HG03571 (cell line): Measurements from ENCODE around the gene ITGA8.
"Not testable (repeated sequence)": the region's sequence is repeated elsewhere in the genome, so short reads cannot be mapped to it uniquely, and the experiment has no call there.

ENCODE experiments used
- ATAC-seq: cut with Tn5 transposase; IDR thresholded peaks from one replicate; pipeline ENCODE4 v1.9.1; 2021; ENCODE audit not compliant: unreplicated experiment

The ITGA8 gene

DNA sequence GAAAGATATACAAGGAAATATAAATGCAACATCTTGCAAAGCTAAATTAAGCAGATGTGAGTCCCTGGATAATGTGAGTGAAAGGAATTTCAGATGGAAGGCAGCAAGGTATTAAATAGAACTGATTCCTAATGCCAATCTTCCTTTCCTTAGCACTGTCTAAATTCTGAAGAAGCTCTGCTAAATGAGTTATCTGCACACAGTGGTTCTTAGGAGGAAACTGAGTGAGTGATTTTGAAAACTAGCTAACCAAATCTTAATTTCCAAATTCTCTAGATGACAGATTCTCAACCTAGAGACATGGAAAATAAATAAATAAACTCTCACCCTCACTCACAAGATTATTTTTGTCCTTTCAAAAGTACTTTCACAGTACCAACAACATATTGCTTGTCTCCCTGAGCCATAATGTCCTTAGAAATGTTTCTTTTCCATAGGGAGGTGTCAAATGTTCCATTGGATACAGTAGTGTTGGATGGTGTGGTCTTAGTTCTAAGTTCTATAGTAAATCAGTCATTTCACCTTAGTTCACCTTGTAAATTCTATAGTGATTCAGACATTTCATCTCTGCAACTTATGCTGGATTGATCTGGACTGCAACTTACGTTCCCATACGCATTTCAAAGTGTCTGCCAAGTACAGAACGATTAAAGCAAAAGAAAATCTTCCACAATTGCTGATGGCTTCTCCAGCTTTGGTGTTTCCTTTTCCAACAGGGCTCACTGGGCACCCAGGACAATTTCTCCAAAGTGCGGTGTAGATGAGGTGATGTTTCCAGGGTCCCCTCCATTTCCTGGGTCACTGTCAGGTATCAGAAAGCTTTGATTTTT, 203.3 kb downstream of the ITGA8 start:
- no peak for ATAC-seq

DNA sequence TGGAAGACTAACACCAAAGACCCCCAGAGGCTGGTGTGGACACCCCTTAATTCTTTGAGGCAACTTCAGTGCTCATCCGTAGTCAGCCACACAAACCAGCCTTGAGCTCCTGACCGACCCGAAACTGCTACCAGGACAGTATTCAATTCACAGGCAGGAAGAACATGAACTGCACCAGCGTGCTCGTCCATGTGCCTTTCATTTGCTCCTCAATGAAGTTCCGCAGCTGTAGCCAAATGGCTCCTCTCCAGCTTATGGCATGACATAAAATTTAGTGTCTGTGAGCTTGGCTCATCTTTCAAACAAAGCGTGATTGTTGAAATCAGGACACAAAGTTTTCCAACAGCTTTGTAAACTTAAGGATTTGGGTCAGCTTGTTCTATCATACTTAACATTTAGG, 204.5 kb downstream of the ITGA8 start:
- no peak for ATAC-seq

GRCh38 chr10:15510963-15511362, 208.8 kb downstream of the ITGA8 start:
- ATAC-seq: no peak

DNA sequence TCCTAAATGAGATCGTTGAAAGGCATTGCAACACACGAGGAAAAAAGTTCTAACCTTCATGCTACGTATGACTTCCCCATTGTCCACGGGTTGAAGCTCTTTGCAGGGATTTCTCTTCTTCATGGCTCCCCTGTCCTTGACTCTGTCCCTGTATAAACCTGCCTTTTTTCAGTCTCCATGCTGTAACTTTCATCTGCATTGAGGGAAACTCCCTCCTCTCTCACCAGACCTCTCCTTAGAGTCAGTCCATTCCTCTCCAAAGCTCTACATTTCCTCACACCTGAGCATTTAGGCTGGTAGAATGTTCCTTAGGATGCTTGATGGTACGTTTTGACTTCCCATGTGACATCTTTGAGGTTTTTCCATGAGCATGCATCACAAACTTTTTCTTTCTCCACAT, 214.4 kb downstream of the ITGA8 start:
- no peak for ATAC-seq

GRCh38 chr10:15504101-15504840, 215.5 kb downstream of the ITGA8 start:
- ATAC-seq: no peak

DNA sequence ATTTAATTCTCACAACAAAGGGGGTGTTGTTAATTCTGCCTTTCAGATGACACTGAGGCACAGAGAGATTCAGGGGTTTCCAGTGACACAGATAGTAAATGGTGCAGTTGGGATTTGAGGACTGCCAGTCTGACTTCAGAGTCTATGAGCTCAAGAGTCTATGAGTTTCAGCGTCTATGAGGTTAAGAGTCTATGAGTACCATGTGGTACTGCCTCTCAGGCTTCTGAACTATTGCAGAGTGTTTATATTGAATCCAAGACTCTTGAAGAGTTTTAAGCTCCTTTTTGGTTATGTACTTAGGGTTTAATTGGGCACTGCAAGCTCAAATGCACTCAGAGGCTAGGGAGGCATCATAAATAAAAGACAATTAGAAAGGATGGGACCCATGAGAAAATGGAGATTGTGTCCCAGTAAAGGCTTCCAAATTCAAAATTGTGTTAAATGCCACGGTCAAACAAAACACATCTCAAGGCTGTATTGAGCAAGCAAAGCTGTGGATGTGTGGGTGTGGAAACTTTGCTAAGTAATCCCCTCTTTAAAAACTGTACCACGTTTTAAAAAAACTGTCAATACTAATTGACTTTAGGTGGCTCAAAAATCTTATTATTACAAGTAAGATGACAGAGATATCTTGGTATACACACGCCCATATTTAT, 224.7 kb downstream of the ITGA8 start:
- ATAC-seq: no peak

DNA sequence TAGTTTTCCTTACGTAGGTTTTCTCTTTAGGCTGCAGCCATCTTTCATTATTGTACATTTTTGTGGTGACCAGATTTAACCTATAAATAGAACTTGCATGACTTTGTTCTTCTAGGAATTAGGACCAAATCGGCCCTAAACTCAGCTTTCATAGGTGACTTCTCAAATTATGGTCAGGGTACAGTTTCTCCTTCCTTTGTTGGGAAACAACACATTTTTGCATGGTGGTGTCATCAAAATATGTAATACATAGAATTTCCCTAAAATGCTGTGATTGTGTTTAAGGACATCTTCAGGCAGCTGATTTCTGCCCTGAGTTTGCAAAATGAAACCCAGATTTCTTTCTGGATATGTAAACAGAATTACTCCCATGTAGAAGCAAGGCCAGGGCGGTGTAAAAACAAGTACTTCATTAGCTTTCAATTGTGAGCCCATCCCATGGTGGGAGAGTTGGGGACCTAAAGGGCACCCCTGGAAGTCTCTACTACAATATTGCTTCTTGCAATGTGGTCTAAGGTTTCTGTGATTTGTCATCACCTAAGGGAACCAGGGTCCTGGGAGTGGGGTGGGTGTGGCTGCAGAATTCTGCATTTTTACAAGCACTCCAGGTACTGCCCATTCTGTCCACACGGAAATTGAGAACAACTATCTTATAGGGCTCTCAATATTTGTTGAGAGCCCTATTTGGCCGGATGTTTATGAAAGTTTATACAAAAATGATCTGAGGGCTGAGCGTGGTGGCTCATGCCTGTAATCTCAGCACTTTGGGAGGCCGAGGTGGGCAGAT, 227.7 kb downstream of the ITGA8 start:
- ATAC-seq: no peak

DNA sequence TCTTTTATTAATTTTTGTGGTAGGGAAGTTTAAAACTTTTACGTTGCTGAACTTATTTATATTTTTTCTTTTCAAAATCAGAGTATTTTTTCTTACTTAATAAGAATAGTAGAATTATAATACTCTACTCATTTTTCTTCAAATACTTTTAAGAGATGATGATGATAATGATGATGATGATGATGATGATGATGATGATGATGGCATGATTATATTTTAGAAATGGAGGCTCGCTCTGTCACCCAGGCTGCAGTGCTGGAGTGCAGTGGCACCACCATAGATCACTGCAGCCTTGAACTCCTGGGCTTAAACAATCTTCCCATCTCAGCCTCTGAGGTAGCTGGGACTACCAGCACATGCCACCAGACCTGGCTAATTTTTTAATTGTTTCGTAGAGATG, 230.3 kb downstream of the ITGA8 start:
- no peak for ATAC-seq

GRCh38 chr10:15487376-15487775, 232.3 kb downstream of the ITGA8 start:
- no peak for ATAC-seq

DNA sequence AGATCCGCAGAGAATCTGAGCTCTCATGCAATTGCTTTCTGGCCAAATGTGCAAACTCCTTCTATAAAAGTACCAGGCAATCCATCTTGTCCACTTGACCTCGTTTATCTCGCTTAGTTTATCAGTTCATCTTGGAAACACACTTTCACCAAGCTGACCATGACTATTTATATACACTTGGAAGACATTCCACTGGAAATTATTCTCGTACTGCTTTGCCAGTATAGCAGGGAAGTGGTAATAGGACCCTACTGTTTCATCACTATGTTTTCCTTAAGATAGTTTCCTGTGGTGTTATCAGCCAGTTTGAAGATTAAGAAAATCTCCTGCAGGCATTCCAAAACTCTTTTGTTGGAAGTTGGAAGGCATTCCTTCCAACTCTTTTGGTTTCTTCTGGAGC, 233.3 kb downstream of the ITGA8 start:
- ATAC-seq: no peak

GRCh38 chr10:15485684-15486316, 233.9 kb downstream of the ITGA8 start:
- no peak for ATAC-seq

DNA sequence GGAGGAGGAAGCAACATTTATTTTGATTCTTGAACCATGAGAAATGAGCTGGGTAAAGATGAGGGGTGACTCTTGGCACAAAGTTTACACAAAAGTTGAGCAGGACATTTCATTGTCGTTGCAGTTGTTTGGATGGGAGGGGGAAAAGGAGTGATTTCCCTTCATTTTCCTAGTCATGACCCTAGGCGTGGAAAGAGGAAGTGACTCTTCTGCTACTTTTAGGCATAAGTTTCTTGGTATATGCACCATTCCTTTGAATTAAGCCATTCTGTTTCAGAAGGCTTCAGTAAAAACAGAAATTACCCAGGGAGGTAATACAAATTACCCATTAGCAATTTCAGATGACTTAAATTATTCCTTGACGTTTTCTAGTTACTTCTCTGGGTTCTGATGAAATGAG, 234.7 kb downstream of the ITGA8 start:
- no peak for ATAC-seq

DNA sequence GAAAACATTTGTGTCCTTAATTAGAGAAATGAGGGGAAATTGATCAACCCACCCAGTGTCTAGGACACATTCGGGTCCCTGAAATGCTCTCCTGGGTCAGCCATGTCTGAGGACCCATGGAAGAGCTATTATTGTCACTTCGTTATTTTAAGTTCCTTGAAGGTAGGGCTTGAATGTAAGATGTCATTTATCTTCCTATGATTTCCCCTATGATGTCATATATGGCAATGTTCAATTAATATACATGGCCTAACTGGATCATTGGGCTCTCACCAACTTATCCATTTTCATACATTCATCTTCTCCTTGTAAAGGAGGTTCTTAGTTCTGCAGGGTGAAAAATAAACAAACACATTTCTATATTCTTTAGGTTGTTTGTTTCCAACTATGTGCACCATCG, 235.6 kb downstream of the ITGA8 start:
- ATAC-seq: no peak

- no peak for ATAC-seq
Measured at GRCh38 chr10:15483215-15484075, 236.3 kb downstream of the ITGA8 start.

- no peak for ATAC-seq
Measured at GRCh38 chr10:15482156-15482555, 237.6 kb downstream of the ITGA8 start.

GRCh38 chr10:15478950-15479349, 240.8 kb downstream of the ITGA8 start:
- no peak for ATAC-seq

GRCh38 chr10:15478429-15478828, 241.3 kb downstream of the ITGA8 start:
- ATAC-seq: no peak

- no peak for ATAC-seq
Measured at GRCh38 chr10:15476337-15476736, 243.4 kb downstream of the ITGA8 start.

DNA sequence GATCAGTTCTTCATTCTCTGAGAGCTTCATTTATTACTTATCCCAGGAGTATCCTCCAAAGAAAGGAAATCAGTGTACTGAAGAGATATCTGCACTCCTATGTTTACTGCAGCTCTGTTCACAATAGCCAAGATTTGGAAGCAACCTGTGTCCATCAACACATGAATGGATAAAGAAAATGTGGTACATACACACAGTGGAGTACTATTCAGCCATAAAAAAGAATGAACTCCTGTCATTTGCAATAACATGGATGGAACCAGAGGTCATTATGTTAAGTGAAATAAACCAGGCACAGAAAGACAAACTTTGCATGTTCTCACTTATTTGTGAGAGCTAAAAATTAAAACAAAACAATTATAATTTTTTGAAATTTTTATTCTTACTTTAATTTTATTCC, 244.3 kb downstream of the ITGA8 start:
- not testable (repeated sequence) for ATAC-seq

DNA sequence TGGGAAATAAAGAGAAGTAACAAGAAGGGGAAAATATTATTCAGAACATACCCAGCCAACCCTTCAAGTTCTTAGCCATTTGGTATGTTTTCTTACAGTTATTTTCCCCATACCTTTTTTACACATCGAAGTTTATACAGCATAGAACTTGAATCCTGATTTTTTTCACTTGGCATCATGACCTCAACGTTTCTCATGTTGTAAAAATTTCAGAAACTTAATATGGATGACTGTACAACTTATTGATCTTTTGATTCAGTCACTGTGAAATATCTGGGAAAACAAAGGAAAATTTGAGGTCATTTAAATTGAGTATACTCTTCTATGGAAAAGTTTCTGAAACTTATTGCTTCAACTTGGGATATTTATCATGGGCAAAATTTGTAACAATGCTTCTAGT, 245.1 kb downstream of the ITGA8 start:
- no peak for ATAC-seq
